Mucosa of descending colon (tissue), 3 donors: ENCODE measurements around the gene SH3PXD2A. TPM values are rescaled to one million over a fixed set of nuclear protein-coding genes. Genes with fewer than 3 reads are reported as not detected.
A peak's percentile ranks its signal among the peaks of the same experiment; 100 is the strongest.

Experiments used
- ATAC-seq: fragments of 200-7000 bp; cut with Tn5 transposase; one replicate; pipeline ENCODE4 v1.9.1; 2020; ENCODE audit warnings: mild to moderate bottlenecking, moderate library complexity
- DNase-seq, 3 donors: peaks; one replicate each; pipeline ENCODE4 v3.0.0-alpha.2; 2020
- H3K36me3 ChIP-seq: fragments of 200-600 bp; one replicate; pipeline ENCODE4 v1.8.0; 2021; ENCODE audit warnings: low read depth, mild to moderate bottlenecking
- H3K4me1 ChIP-seq: fragments of 200-600 bp; one replicate; pipeline ENCODE4 v1.8.0; 2021; ENCODE audit warnings: low read depth, mild to moderate bottlenecking
- H3K4me3 ChIP-seq: fragments of 200-600 bp; one replicate; pipeline ENCODE4 v1.8.0; 2021; ENCODE audit warnings: mild to moderate bottlenecking
- H3K9me3 ChIP-seq: fragments of 200-600 bp; one replicate; pipeline ENCODE4 v1.8.0; 2021; ENCODE audit warnings: mild to moderate bottlenecking
- CTCF ChIP-seq: fragments of 200-600 bp; IDR thresholded peaks from one replicate; pipeline ENCODE4 v1.8.0; 2022; ENCODE audit warnings: antibody characterized with exemption, mild to moderate bottlenecking
- intact Hi-C, 2 donors: fragments of 100-400 bp; cut with DNase I in 1 of 2; cut with micrococcal nuclease in 1 of 2; formaldehyde crosslinking; loops; one replicate each; pipeline versions ENCODE4 v1.11.0 to v1.11.1; 2022; cut with DNase I, micrococcal nuclease
- total RNA-seq, 3 donors: library from RNA; stranded (reverse); fragmentation: NEBNext Ultra II Directional in 2 of 3; extraction: Animal tissue kit (Norgen Biotek cat#: 25700) in 2 of 3; gene quantifications; one replicate each; pipeline versions ENCODE4 v1.2.1 to v1.2.4, GENCODE V29; 2021 to 2023
- donor health status: DM: no; HTN: no; CAD: no; lungs with moderate emphysema.
- donor health status: DM: no; HTN: no; CAD: no.
- donor health status: DM: no; HTN: yes; CAD: no.

The SH3PXD2A gene
- total RNA-seq, 3 donors from 2014 or later = 46.1 to 91.4 (median 60.6) TPM

- no peak for TF ChIP-seq CTCF
- Histone ChIP-seq H3K4me1 (peaks cover 28% of the 10 kb centered on the region), H3K9me3 (no peaks in the 10 kb centered on the region), H3K4me3 (no peak overlapping the region), H3K36me3 (no peaks in the 10 kb centered on the region)
- ATAC-seq (no peak), DNase-seq (no peak)
- intact Hi-C loops = no loop called here
These were observed 157.6 kb downstream of the SH3PXD2A start for GRCh38 chr10:103697787-103698186.

- DNase-seq = peak; percentile 68 to 80 (median 69)
- peak; percentile 79 for ATAC-seq
- Histone ChIP-seq H3K4me1 (peaks cover 37% of the 10 kb centered on the region), H3K9me3 (no peaks in the 10 kb centered on the region), H3K4me3 (no peak overlapping the region), H3K36me3 (no peaks in the 10 kb centered on the region)
- intact Hi-C loops = no loop called here
- TF ChIP-seq CTCF = peak; percentile 16
These were observed 158.8 kb downstream of the SH3PXD2A start for GRCh38 chr10:103696411-103697145.

GRCh38 chr10:103696094-103696410 is 159.3 kb downstream of the SH3PXD2A start:
- intact Hi-C loops = no loop called here
- peaks cover 37% of the 10 kb centered on the region for H3K4me1 ChIP-seq
- no peak for DNase-seq
- no peaks in the 10 kb centered on the region for H3K9me3 ChIP-seq
- TF ChIP-seq CTCF = no peak
- H3K36me3 ChIP-seq = no peaks in the 10 kb centered on the region
- no peak overlapping the region for H3K4me3 ChIP-seq
- no peak for ATAC-seq

- intact Hi-C loops = no loop called here
- no peaks in the 10 kb centered on the region for H3K9me3 ChIP-seq
- no peaks in the 10 kb centered on the region for H3K36me3 ChIP-seq
- TF ChIP-seq CTCF = no peak
- H3K4me3 ChIP-seq = no peak overlapping the region
- peak; percentile 83 for ATAC-seq
- DNase-seq = peak; percentile 78 to 84 (median 81)
- peaks cover 37% of the 10 kb centered on the region for H3K4me1 ChIP-seq
These were observed 159.8 kb downstream of the SH3PXD2A start for GRCh38 chr10:103695584-103696005.

- no peaks in the 10 kb centered on the region for H3K9me3 ChIP-seq
- no peaks in the 10 kb centered on the region for H3K36me3 ChIP-seq
- H3K4me1 ChIP-seq = peaks cover 37% of the 10 kb centered on the region
- no peak overlapping the region for H3K4me3 ChIP-seq
- TF ChIP-seq CTCF = no peak
- ATAC-seq (no peak), DNase-seq (no peak)
- intact Hi-C loops = no loop called here
These were observed 161.6 kb downstream of the SH3PXD2A start for GRCh38 chr10:103693812-103694205.
